Spleen (tissue), 11 donors: ENCODE results near the gene WNT2B. TPM values are rescaled to one million over a fixed set of nuclear protein-coding genes. Genes with fewer than 3 reads are reported as not detected.

ENCODE experiments used
- DNase-seq: peaks from one replicate; pipeline ENCODE4 v3.0.0-alpha.2; 2020
- H3K27ac ChIP-seq, 8 donors: fragments of 200-600 bp; sonication (generic) in 7 of 8; 1 replicate in 4 of 8; 2 replicates in 4 of 8; pipeline versions ENCODE4 v1.5.0 to v1.8.0; 2016 to 2021; ENCODE audit warnings: inconsistent platforms in 4 of 8, mild to moderate bottlenecking in 4 of 8, moderate library complexity in 1 of 8
- H3K27me3 ChIP-seq, 7 donors: fragments of 200-600 bp; sonication (generic) in 6 of 7; replicated peaks in 1 of 7; 1 replicate in 4 of 7; 2 replicates in 3 of 7; pipeline versions ENCODE4 v1.5.0 to v1.8.0; 2016 to 2021; ENCODE audit warnings: inconsistent platforms in 3 of 7, mild to moderate bottlenecking in 1 of 7
- H3K36me3 ChIP-seq, 6 donors: fragments of 200-600 bp; sonication (generic) in 5 of 6; 1 replicate in 4 of 6; 2 replicates in 2 of 6; pipeline versions ENCODE4 v1.5.0 to v1.8.0; 2016 to 2021; ENCODE audit warnings: inconsistent platforms in 2 of 6
- H3K4me1 ChIP-seq, 6 donors: fragments of 200-600 bp; sonication (generic) in 5 of 6; 1 replicate in 3 of 6; 2 replicates in 3 of 6; pipeline versions ENCODE4 v1.5.0 to v1.8.0; 2016 to 2021; ENCODE audit warnings: inconsistent platforms in 3 of 6
- H3K4me3 ChIP-seq, 8 donors: fragments of 200-600 bp; sonication (generic) in 7 of 8; 1 replicate in 4 of 8; 2 replicates in 4 of 8; pipeline versions ENCODE4 v1.5.0 to v1.8.0; 2016 to 2021; ENCODE audit warnings: inconsistent platforms in 4 of 8, mild to moderate bottlenecking in 4 of 8, moderate library complexity in 2 of 8
- H3K9me3 ChIP-seq, 8 donors: fragments of 200-600 bp; sonication (generic) in 7 of 8; 1 replicate in 4 of 8; 2 replicates in 4 of 8; pipeline versions ENCODE4 v1.5.0 to v1.8.0; 2016 to 2021; ENCODE audit warnings: inconsistent platforms in 4 of 8
- CTCF ChIP-seq, 11 experiments: fragments of 200-600 bp in 7 of 11; fragments of 450-650 bp in 4 of 11; sonication (generic) in 4 of 11; IDR thresholded peaks in 8 of 11; conservative IDR thresholded peaks in 3 of 11; 1 replicate in 7 of 11; 2 replicates in 4 of 11; pipeline versions ENCODE4 v1.4.0 to v1.8.0; 2016 to 2021; ENCODE audit warnings: antibody characterized with exemption in 11 of 11, inconsistent platforms in 4 of 11, mild to moderate bottlenecking in 1 of 11
- POLR2A ChIP-seq, 3 donors: fragments of 450-650 bp; IDR thresholded peaks; one replicate each; pipeline ENCODE4 v1.5.1; 2017; ENCODE audit warnings: antibody characterized with exemption in 3 of 3, mild to moderate bottlenecking in 1 of 3
- POLR2AphosphoS5 ChIP-seq, 3 donors: sonication (generic); formaldehyde crosslinking; IDR thresholded peaks; one replicate each; pipeline ENCODE4 v1.5.1; 2017; ENCODE audit warnings: antibody characterized with exemption in 3 of 3
- WGBS, 5 donors: extraction: QIAGEN DNeasy Blood & Tissue Kit in 3 of 5; methylation state at CpG; one replicate each; pipeline versions ENCODE4 v1.1.5 to v1.1.7; 2013 to 2018; 5-methylcytosine and 5-hydroxymethylcytosine counted together
- intact Hi-C: fragments of 100-400 bp; cut with DNase I; formaldehyde crosslinking; loops from one replicate; pipeline ENCODE4 v1.15.0; 2023; ENCODE audit warnings: low total_unique reads
- polyA plus RNA-seq, 3 donors: library from polyadenylated mRNA; stranded (reverse); fragments of 200-250 nt; gene quantifications; one replicate each; pipeline ENCODE4 v1.2.1, GENCODE V29; 2013
- total RNA-seq, 7 donors: library from RNA; depleted of rRNA in 3 of 7; stranded (reverse); fragments of >200 nt in 3 of 7; fragmentation: NEBNext Ultra II Directional in 4 of 7; extraction: Animal tissue kit (Norgen Biotek cat#: 25700) in 4 of 7; gene quantifications; one replicate each; pipeline versions ENCODE4 v1.1.0 to v1.2.1, GENCODE V29; 2016 to 2021
- donor health status: healthy with polysubstance abuse.
- donor health status: DM: no; HTN: no; CAD: no; lungs with moderate emphysema.
- donor health status: DM: no; HTN: no; CAD: no.
- donor health status: Bipolar disorder and iron deficiency.
- donor health status: healthy.
- donor health status: DM: no; HTN: no; CAD: no.
- donor health status: DM: yes; HTN: yes; CAD: no.

The WNT2B gene
- total and polyA plus RNA-seq, 10 donors = 0.36 to 5.8 (median 1.1) TPM

- WGBS, 5 donors = 90 to 97% (median 91%) methylated on average over 5 of the region's 5 CpGs
- TF ChIP-seq CTCF (IDR thresholded peaks at IDR 0.05 in 8 of 11, conservative IDR thresholded peaks at IDR 0.05 in 3 of 11) = no peak
- no peak for TF ChIP-seq POLR2AphosphoS5 (IDR thresholded peaks at IDR 0.05)
- TF ChIP-seq POLR2A (IDR thresholded peaks at IDR 0.05) = no peak
- Histone ChIP-seq H3K9me3 (no peaks in the 10 kb centered on the region), H3K27ac (no peak overlapping the region), H3K27me3 (no peaks in the 10 kb centered on the region), H3K36me3 (no peaks in the 10 kb centered on the region), H3K4me1 (no peaks in the 10 kb centered on the region), H3K4me3 (no peak overlapping the region)
- no peak for DNase-seq
- intact Hi-C loops = no loop called here
Observed at GRCh38 chr1:112488141-112488540, 20.6 kb upstream of the WNT2B start.

GRCh38 chr1:112492076-112492475 lies 16.7 kb upstream of the WNT2B start:
- Histone ChIP-seq H3K9me3 (no peaks in the 10 kb centered on the region), H3K4me1 (no peaks in the 10 kb centered on the region), H3K4me3 (no peak overlapping the region), H3K27ac (no peak overlapping the region), H3K27me3 (peaks cover 0 to 5% (median 0%) of the 10 kb centered on the region in 7 donors), H3K36me3 (no peaks in the 10 kb centered on the region)
- TF ChIP-seq CTCF (IDR thresholded peaks at IDR 0.05 in 8 of 11, conservative IDR thresholded peaks at IDR 0.05 in 3 of 11) (no peak), POLR2AphosphoS5 (IDR thresholded peaks at IDR 0.05) (no peak), POLR2A (IDR thresholded peaks at IDR 0.05) (no peak)
- intact Hi-C loops = no loop called here
- 32 to 71% (median 46%) methylated on average over 1 of the region's 1 CpG for whole genome bisulfite sequencing, 5 donors
- DNase-seq = no peak

GRCh38 chr1:112493351-112493750 lies 15.4 kb upstream of the WNT2B start:
- no peak overlapping the region for H3K4me3 ChIP-seq
- no peaks in the 10 kb centered on the region for H3K36me3 ChIP-seq
- no peak for DNase-seq
- H3K27me3 ChIP-seq = peaks cover 0 to 11% (median 0%) of the 10 kb centered on the region in 7 donors
- H3K4me1 ChIP-seq = no peaks in the 10 kb centered on the region
- 76 to 93% (median 79%) methylated on average over 6 of the region's 6 CpGs for WGBS, 5 donors
- intact Hi-C loops = no loop called here
- no peaks in the 10 kb centered on the region for H3K9me3 ChIP-seq
- no peak for TF ChIP-seq POLR2A (IDR thresholded peaks at IDR 0.05)
- no peak for TF ChIP-seq POLR2AphosphoS5 (IDR thresholded peaks at IDR 0.05)
- TF ChIP-seq CTCF (IDR thresholded peaks at IDR 0.05 in 8 of 11, conservative IDR thresholded peaks at IDR 0.05 in 3 of 11) = no peak
- no peak overlapping the region for H3K27ac ChIP-seq

- intact Hi-C loops = no loop called here
- 80 to 92% (median 84%) methylated on average over 5 of the region's 5 CpGs for WGBS, 5 donors
- no peak overlapping the region for H3K4me3 ChIP-seq
Observed at GRCh38 chr1:112496290-112496689, 12.5 kb upstream of the WNT2B start.

More at GRCh38 chr1:112496290-112496689, 12.5 kb upstream of the WNT2B start:
- TF ChIP-seq POLR2A (IDR thresholded peaks at IDR 0.05) = no peak
- no peak for TF ChIP-seq POLR2AphosphoS5 (IDR thresholded peaks at IDR 0.05)
- no peak for TF ChIP-seq CTCF (IDR thresholded peaks at IDR 0.05 in 8 of 11, conservative IDR thresholded peaks at IDR 0.05 in 3 of 11)
- H3K4me1 ChIP-seq = peaks cover 0 to 4% (median 1%) of the 10 kb centered on the region in 6 donors
- H3K27ac ChIP-seq = no peak overlapping the region
- no peak for DNase-seq
- no peaks in the 10 kb centered on the region for H3K36me3 ChIP-seq
- no peaks in the 10 kb centered on the region for H3K9me3 ChIP-seq
- peaks cover 0 to 35% (median 4%) of the 10 kb centered on the region in 7 donors for H3K27me3 ChIP-seq
